GM12872 (cell line): ENCODE data around the gene GINS1.

Experiments
- TF ChIP-seq, protein P1 (sequence below): IDR thresholded peaks from 3 replicates; pipeline ENCODE4 v1.5.1; 2011; ENCODE audit warnings: low read depth, mild to moderate bottlenecking, low read length, moderate library complexity; ENCODE audit not compliant: insufficient read depth

The GINS1 gene

DNA sequence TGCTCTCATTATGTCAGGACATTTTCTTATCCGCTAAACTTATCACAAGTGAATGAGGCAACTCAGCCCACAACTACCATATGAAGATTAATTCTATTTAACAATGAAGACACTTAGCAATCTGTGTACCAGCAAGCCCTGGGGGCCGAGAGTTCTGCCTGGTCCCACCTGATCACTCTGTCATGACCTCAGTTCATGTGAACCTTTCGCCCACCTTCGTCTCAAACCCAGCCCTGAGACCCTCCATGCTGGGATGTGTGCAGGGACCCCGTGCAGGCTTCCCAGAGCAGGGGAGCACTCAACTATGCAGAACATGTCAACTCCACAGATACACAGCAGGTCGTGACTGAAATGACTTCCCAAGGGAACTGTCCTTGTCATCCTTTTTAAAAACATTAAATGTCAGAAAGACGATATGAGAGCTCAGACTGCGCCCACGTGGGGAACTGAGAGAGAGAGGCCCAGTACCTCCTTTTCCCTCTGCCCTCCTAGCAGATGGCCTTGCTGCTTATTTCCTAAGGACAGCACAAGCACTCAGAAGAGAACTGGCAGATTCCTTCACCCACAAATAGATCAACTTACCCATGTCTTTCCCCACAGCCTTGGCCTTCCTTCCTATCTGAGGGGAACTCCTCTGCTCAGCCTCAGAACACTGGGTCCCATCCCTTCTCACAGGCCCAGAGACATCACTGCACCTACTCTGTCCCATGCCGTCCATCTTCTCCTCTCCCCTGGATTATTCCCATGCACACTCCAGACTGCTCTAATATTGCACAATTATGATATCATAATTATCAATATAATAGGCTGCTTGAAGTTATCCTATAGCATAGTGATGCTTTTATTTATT, 28.4 kb upstream of the GINS1 start:
- TF ChIP-seq, protein P1, sequence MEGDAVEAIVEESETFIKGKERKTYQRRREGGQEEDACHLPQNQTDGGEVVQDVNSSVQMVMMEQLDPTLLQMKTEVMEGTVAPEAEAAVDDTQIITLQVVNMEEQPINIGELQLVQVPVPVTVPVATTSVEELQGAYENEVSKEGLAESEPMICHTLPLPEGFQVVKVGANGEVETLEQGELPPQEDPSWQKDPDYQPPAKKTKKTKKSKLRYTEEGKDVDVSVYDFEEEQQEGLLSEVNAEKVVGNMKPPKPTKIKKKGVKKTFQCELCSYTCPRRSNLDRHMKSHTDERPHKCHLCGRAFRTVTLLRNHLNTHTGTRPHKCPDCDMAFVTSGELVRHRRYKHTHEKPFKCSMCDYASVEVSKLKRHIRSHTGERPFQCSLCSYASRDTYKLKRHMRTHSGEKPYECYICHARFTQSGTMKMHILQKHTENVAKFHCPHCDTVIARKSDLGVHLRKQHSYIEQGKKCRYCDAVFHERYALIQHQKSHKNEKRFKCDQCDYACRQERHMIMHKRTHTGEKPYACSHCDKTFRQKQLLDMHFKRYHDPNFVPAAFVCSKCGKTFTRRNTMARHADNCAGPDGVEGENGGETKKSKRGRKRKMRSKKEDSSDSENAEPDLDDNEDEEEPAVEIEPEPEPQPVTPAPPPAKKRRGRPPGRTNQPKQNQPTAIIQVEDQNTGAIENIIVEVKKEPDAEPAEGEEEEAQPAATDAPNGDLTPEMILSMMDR, result no peak

DNA sequence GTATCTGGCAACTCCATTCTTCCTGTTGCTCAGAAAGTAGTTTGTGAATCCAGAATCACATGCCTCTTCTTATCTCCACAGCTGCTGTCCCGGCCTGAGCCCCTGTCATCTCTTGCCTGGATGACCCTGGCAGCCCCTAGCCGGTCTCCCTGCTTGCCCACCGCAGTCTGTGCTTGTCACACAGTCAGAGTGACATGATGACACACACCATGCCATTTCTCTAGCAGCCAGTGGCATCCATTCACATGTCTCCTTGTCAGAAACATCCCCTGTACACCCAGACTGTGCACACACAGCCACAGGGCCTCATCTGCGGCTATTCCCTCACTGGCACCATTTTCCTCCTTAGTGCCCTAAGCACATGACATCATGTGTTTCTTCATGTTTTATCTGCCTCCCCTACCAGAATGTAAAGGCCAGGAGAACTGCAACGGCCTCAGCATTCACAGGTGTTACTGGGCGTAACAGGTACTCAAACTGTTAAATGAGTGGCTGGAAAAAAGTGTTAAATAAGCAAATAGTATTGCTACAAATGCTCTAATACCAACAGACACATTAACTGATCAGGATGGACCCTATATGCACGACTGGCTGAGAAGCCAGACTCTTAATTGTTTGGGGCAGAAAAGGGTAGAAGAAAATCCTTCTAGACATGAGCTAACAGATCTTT, 26.4 kb upstream of the GINS1 start:
- TF ChIP-seq, protein P1, result no peak

DNA sequence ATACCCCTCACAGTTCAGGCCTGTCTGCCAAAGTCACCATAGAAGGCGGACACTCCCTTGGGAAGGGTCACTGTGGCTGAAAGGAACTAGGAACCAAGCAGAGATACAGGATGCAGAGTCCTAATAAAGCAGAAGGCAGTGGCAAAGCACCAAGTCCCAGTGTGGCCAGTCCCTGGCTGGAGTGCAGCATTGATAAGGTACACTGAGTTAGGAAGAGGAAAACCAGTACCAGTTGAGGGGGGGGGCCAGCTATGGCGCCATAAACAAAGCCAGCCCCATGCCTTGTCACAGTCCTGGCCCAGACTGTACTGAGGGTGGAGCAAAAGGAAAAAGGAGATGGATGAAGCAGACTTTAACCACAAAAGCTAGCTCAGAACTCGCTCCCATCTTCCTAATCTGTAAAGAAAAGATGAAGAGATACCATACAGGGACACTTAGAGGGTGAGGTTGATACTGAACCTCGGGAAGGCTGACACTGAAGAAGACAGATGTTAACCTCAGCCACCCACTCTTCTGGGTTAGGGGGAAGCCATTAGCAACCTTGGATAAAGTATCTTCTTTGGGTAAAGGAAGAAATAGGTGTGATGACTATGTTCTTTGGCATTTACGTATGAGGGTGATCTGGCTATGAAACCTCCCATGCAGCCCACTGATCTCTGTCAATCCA, 24.6 kb upstream of the GINS1 start:
- TF ChIP-seq, protein P1, result no peak

- TF ChIP-seq, protein P1, result no peak
Observed at GRCh38 chr20:25389401-25389857, 18.0 kb upstream of the GINS1 start.

- TF ChIP-seq, protein P1, result no peak
Observed at GRCh38 chr20:25389858-25390537, 17.5 kb upstream of the GINS1 start.

DNA sequence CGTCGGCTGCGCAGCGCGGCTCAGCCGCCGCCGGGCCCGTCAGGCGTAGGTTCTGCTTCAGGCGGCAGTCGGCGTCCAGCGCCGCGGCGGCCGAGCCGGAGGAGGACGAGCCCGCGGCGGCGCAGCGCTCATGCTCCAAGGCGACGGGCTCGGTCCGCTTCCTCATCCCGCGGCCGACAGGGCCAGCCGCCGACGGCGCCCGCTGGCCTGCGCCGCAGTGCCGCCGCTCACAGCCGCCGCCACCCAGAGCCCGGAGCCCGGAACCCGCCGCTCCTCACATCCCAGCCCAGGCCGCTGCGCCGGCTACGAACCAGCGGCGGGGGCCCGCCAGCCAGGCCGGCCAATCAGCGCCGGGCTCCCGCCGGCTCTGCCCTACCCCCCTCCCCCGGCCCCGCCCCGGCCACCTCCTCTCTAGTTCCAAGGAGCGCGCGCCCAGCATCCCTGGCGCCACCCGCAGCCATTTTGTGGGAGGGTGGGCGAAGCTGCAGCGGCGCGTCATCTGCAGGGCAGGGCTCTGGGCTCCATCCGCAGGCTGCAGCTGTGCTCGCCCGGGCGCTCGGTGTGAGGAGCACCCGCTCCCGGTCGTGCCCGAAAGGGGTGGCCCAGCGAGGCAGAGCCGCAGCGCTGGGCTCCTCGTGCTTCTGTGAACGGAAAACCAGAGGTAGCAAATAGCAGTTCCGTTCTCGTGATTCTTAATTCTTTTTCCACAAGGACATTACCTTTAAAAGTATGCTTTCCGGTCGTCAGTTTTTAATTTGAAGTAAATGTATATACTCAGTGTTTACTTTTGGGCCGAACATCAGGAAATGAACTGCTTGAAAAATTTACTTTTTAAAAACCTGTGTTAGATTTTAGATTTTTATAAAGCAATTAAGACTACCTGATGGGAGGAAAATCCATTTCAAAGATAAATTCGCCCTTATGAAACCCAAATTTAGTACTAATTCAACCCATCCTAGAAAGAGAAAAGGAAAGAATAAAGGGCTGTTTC, 16.6 kb upstream of the GINS1 start, which contains the start of gene ABHD12:
Gene ABHD12, minus strand, starts transcription at position 298 of the 991 bp plus-strand sequence. Its CDS starts 132 bp downstream, at position 166.
- TF ChIP-seq, protein P1, result no peak
